H9 (cell line): ENCODE measurements around the gene SMCO3. TPM values are rescaled to one million over a fixed set of nuclear protein-coding genes. Genes with fewer than 3 reads are reported as not detected.

Experiments
- DNase-seq: peaks from one replicate; pipeline ENCODE4 v3.0.0-alpha.2; 2017
- H2AFZ ChIP-seq: one replicate; pipeline ENCODE4 v1.6.1; 2013; ENCODE audit warnings: mild to moderate bottlenecking, low read length, control low read depth, moderate library complexity
- H2AK5ac ChIP-seq: 2 replicates; pipeline ENCODE4 v1.6.1; 2013; ENCODE audit warnings: low read length, control low read depth, mixed read lengths; ENCODE audit not compliant: insufficient read length
- H2BK120ac ChIP-seq: one replicate; pipeline ENCODE4 v1.6.1; 2013; ENCODE audit warnings: low read depth, mild to moderate bottlenecking, low read length, control low read depth, inconsistent platforms; ENCODE audit not compliant: poor library complexity, severe bottlenecking
- H2BK12ac ChIP-seq: 2 replicates; pipeline ENCODE4 v1.6.1; 2013; ENCODE audit warnings: low read length, control low read depth, mixed read lengths, low read depth; ENCODE audit not compliant: insufficient read length
- H2BK15ac ChIP-seq: 2 replicates; pipeline ENCODE4 v1.6.1; 2013; ENCODE audit warnings: low read depth, low read length, control low read depth
- H2BK20ac ChIP-seq: one replicate; pipeline ENCODE4 v1.6.1; 2013; ENCODE audit warnings: low read depth, mild to moderate bottlenecking, low read length, control low read depth, inconsistent platforms; ENCODE audit not compliant: poor library complexity, severe bottlenecking
- H2BK5ac ChIP-seq: 2 replicates; pipeline ENCODE4 v1.6.1; 2013; ENCODE audit warnings: low read length, control low read depth, mixed read lengths; ENCODE audit not compliant: insufficient read length
- H3K14ac ChIP-seq: 2 replicates; pipeline ENCODE4 v1.6.1; 2013; ENCODE audit warnings: low read length, control low read depth; ENCODE audit not compliant: insufficient read depth
- H3K18ac ChIP-seq: 2 replicates; pipeline ENCODE4 v1.6.1; 2013; ENCODE audit warnings: low read depth, mild to moderate bottlenecking, mixed read lengths, low read length, control low read depth; ENCODE audit not compliant: insufficient read length
- H3K23ac ChIP-seq: 2 replicates; pipeline ENCODE4 v1.6.1; 2013; ENCODE audit warnings: low read length, control low read depth, mixed read lengths, low read depth; ENCODE audit not compliant: insufficient read length
- H3K23me2 ChIP-seq: 2 replicates; pipeline ENCODE4 v1.6.1; 2013; ENCODE audit warnings: low read depth, mild to moderate bottlenecking, mixed read lengths, low read length, control low read depth; ENCODE audit not compliant: insufficient read length, poor library complexity, severe bottlenecking
- H3K27ac ChIP-seq: 2 replicates; pipeline ENCODE4 v1.5.1; 2013; ENCODE audit warnings: low read length, control low read depth, mixed read lengths, low read depth; ENCODE audit not compliant: insufficient read length
- H3K27me3 ChIP-seq: 2 replicates; pipeline ENCODE4 v1.6.1; 2013; ENCODE audit warnings: low read length, control low read depth, inconsistent platforms; ENCODE audit not compliant: insufficient read depth
- H3K4ac ChIP-seq: 2 replicates; pipeline ENCODE4 v1.6.1; 2013; ENCODE audit warnings: low read depth, mild to moderate bottlenecking, control low read depth, inconsistent platforms, low read length, moderate library complexity
- H3K4me1 ChIP-seq: 2 replicates; pipeline ENCODE4 v1.6.1; 2013; ENCODE audit warnings: low read length, control low read depth, inconsistent platforms; ENCODE audit not compliant: insufficient read depth
- H3K4me2 ChIP-seq: 2 replicates; pipeline ENCODE4 v1.6.1; 2013; ENCODE audit warnings: low read length, control low read depth, mixed read lengths; ENCODE audit not compliant: insufficient read length, insufficient read depth
- H3K56ac ChIP-seq: 2 replicates; pipeline ENCODE4 v1.6.1; 2013; ENCODE audit warnings: low read depth, mild to moderate bottlenecking, mixed read lengths, low read length, control low read depth; ENCODE audit not compliant: insufficient read length
- H3K79me1 ChIP-seq: 2 replicates; pipeline ENCODE4 v1.6.1; 2013; ENCODE audit warnings: low read depth, mild to moderate bottlenecking, moderate library complexity, low read length, control low read depth, inconsistent platforms; ENCODE audit not compliant: insufficient read depth, poor library complexity, severe bottlenecking
- H3K79me2 ChIP-seq: 2 replicates; pipeline ENCODE4 v1.6.1; 2013; ENCODE audit warnings: low read length, control low read depth, inconsistent platforms; ENCODE audit not compliant: insufficient read depth
- H3K9ac ChIP-seq: 2 replicates; pipeline ENCODE4 v1.6.1; 2013; ENCODE audit warnings: low read length, control low read depth, mixed read lengths; ENCODE audit not compliant: insufficient read length; ENCODE audit errors: extremely low read depth
- H3K9me3 ChIP-seq: one replicate; pipeline ENCODE4 v1.6.1; 2013; ENCODE audit warnings: low read depth, low read length, inconsistent platforms; ENCODE audit not compliant: control insufficient read depth
- H3T11ph ChIP-seq: one replicate; pipeline ENCODE4 v1.6.1; 2013; ENCODE audit warnings: mild to moderate bottlenecking, low read length, control low read depth, inconsistent platforms
- H4K20me1 ChIP-seq: one replicate; pipeline ENCODE4 v1.6.1; 2013; ENCODE audit not compliant: control insufficient read depth, insufficient read length, insufficient read depth
- H4K5ac ChIP-seq: 2 replicates; pipeline ENCODE4 v1.6.1; 2013; ENCODE audit warnings: low read depth, mild to moderate bottlenecking, mixed read lengths, low read length, control low read depth; ENCODE audit not compliant: insufficient read length
- H4K8ac ChIP-seq: replicated peaks from 2 replicates; pipeline ENCODE4 v1.6.1; 2013; ENCODE audit warnings: low read length, control low read depth, mixed read lengths, low read depth; ENCODE audit not compliant: insufficient read length
- H4K91ac ChIP-seq: 2 replicates; pipeline ENCODE4 v1.6.1; 2013; ENCODE audit warnings: low read depth, mild to moderate bottlenecking, moderate library complexity, mixed read lengths, low read length, control low read depth; ENCODE audit not compliant: insufficient read length
- H3K27ac Mint-ChIP-seq, 3 experiments: 2 replicates in 2 of 3; 3 replicates in 1 of 3; pipeline ENCODE4 v1.8.0; 2020 to 2021; ENCODE audit warnings: mixed read lengths in 3 of 3, mild to moderate bottlenecking in 1 of 3, moderate library complexity in 1 of 3
- H3K27me3 Mint-ChIP-seq: 2 replicates; pipeline ENCODE4 v1.8.0; 2021; ENCODE audit warnings: low read depth, mild to moderate bottlenecking, moderate library complexity, mixed read lengths
- H3K36me3 Mint-ChIP-seq, 3 experiments: 2 replicates in 2 of 3; 3 replicates in 1 of 3; pipeline ENCODE4 v1.8.0; 2020 to 2021; ENCODE audit warnings: low read depth in 3 of 3, mixed read lengths in 3 of 3; ENCODE audit not compliant: insufficient read depth in 1 of 3
- H3K4me1 Mint-ChIP-seq, 2 experiments: 2 replicates each; pipeline ENCODE4 v1.8.0; 2020; ENCODE audit warnings: mixed read lengths in 2 of 2
- H3K4me3 Mint-ChIP-seq, 2 experiments: 2 replicates in 1 of 2; 3 replicates in 1 of 2; pipeline ENCODE4 v1.8.0; 2020 to 2021; ENCODE audit warnings: mild to moderate bottlenecking in 2 of 2, mixed read lengths in 2 of 2, moderate library complexity in 1 of 2
- H3K9me3 Mint-ChIP-seq, 2 experiments: 2 replicates in 1 of 2; 3 replicates in 1 of 2; pipeline ENCODE4 v1.8.0; 2020; ENCODE audit warnings: mild to moderate bottlenecking in 2 of 2, mixed read lengths in 2 of 2, moderate library complexity in 1 of 2
- CTCF ChIP-seq: fragments of 200-600 bp; sonication (generic); conservative IDR thresholded peaks from 3 replicates; pipeline ENCODE4 v1.8.0; 2021; ENCODE audit warnings: antibody characterized with exemption, mild to moderate bottlenecking
- WGBS: extraction: QIAGEN DNeasy Blood & Tissue Kit; methylation state at CpG from one replicate; pipeline ENCODE4 v1.1.7; 2013; ENCODE audit warnings: missing lambda C conversion rate, low lambda C conversion rate, mixed read lengths; ENCODE audit not compliant: insufficient read length; ENCODE audit errors: extremely low coverage; 5-methylcytosine and 5-hydroxymethylcytosine counted together
- total RNA-seq: library from RNA; stranded (reverse); gene quantifications from 2 replicates; pipeline ENCODE4 v1.2.1, GENCODE V29; 2021

The SMCO3 gene
- total RNA-seq, 1 experiment from 2014 or later: not detected

- Histone ChIP-seq H3K4me1 (peaks cover 2% of the 10 kb centered on the region; the same call in 1 of the 2 replicates), H3K27ac (no peak overlapping the region), H3K79me1 (no peaks in the 10 kb centered on the region), H3K9me3 (no peaks in the 10 kb centered on the region), H3K9ac (no peak overlapping the region), H2BK12ac (no peak overlapping the region), H2BK5ac (no peak overlapping the region), H3K23ac (no peak overlapping the region), H3K23me2 (no peaks in the 10 kb centered on the region), H4K91ac (no peak overlapping the region), H3K56ac (no peak overlapping the region), H2BK20ac (no peak overlapping the region), H2BK120ac (no peak overlapping the region), H3K4me2 (no peak overlapping the region), H3K79me2 (no peaks in the 10 kb centered on the region), H2AK5ac (no peak overlapping the region), H3K18ac (no peak overlapping the region), H2AFZ (no peak overlapping the region), H4K5ac (no peak overlapping the region), H3K14ac (no peak overlapping the region), H3K4ac (no peak overlapping the region), H2BK15ac (no peak overlapping the region), H3K27me3 (no peaks in the 10 kb centered on the region), H4K20me1 (no peaks in the 10 kb centered on the region), H3T11ph (no peak overlapping the region), H4K8ac (no peak overlapping the region)
- no peaks in the 10 kb centered on the region for H3K27me3 Mint-ChIP-seq
- no peak overlapping the region for H3K27ac Mint-ChIP-seq
- H3K36me3 Mint-ChIP-seq: peaks cover 0 to 5% (median 2%) of the 10 kb centered on the region in 3 experiments; a peak in 2 of 7 replicates
- H3K4me3 Mint-ChIP-seq: no peak overlapping the region
- peaks cover 11 to 17% of the 10 kb centered on the region in 2 experiments for H3K9me3 Mint-ChIP-seq
- no peak for DNase-seq
- no CpG with 5 or more reads among the region's 6 CpGs for WGBS
- H3K4me1 Mint-ChIP-seq: peaks cover 16 to 20% of the 10 kb centered on the region in 2 experiments
- no peak for TF ChIP-seq CTCF
Measured at GRCh38 chr12:14854586-14855183, 40.7 kb upstream of the SMCO3 start.
